Fibroblast of lung (primary cell): ENCODE results near the gene YARS2. TPM values are rescaled to one million over a fixed set of nuclear protein-coding genes. Genes with fewer than 3 reads are reported as not detected.
A peak's percentile ranks its signal among the peaks of the same experiment; 100 is the strongest.

Source experiments
- DNase-seq, 2 donors: peaks; one replicate each; pipeline versions ENCODE4 v3.0.0 to v3.0.0-alpha.2; 2010; ENCODE audit warnings: low read depth in 2 of 2
- H2AFZ ChIP-seq: 2 replicates; pipeline ENCODE4 v1.5.1; 2012; ENCODE audit warnings: low read length, control low read depth, inconsistent platforms
- H3K27ac ChIP-seq: 2 replicates; pipeline ENCODE4 v1.5.1; 2011; ENCODE audit warnings: low read length, control low read depth; ENCODE audit not compliant: insufficient read depth
- H3K27me3 ChIP-seq: 2 replicates; pipeline ENCODE4 v1.5.1; 2011; ENCODE audit warnings: mild to moderate bottlenecking, low read length; ENCODE audit not compliant: control insufficient read depth, insufficient read depth
- H3K36me3 ChIP-seq: 2 replicates; pipeline ENCODE4 v1.5.1; 2011; ENCODE audit warnings: low read length; ENCODE audit not compliant: control insufficient read depth, insufficient read depth
- H3K4me1 ChIP-seq: 2 replicates; pipeline ENCODE4 v1.5.1; 2011; ENCODE audit warnings: low read length; ENCODE audit not compliant: control insufficient read depth, insufficient read depth; ENCODE audit errors: extremely low read depth
- H3K4me2 ChIP-seq: 2 replicates; pipeline ENCODE4 v1.5.1; 2011; ENCODE audit warnings: low read length, control low read depth; ENCODE audit not compliant: insufficient read depth; ENCODE audit errors: extremely low read depth
- H3K4me3 ChIP-seq, 4 experiments: fragments of 200-600 bp in 1 of 4; sonication (generic) in 1 of 4; replicated peaks in 1 of 4; 2 replicates each; pipeline ENCODE4 v1.5.1; 2011 to 2016; ENCODE audit warnings: low read length in 4 of 4, low read depth in 3 of 4, mild to moderate bottlenecking in 3 of 4, control low read depth in 2 of 4, inconsistent platforms in 1 of 4, mixed read lengths in 1 of 4; ENCODE audit not compliant: insufficient read depth in 1 of 4; ENCODE audit errors: control extremely low read depth in 1 of 4
- H3K79me2 ChIP-seq: 2 replicates; pipeline ENCODE4 v1.5.1; 2012; ENCODE audit warnings: mild to moderate bottlenecking, low read length, inconsistent platforms; ENCODE audit not compliant: control insufficient read depth, insufficient read depth
- H3K9ac ChIP-seq: 2 replicates; pipeline ENCODE4 v1.5.1; 2011; ENCODE audit warnings: mild to moderate bottlenecking, low read length, control low read depth; ENCODE audit not compliant: insufficient read depth
- H3K9me3 ChIP-seq: 2 replicates; pipeline ENCODE4 v1.5.1; 2012; ENCODE audit warnings: low read depth, low read length; ENCODE audit not compliant: control insufficient read depth, insufficient read depth
- H4K20me1 ChIP-seq: 2 replicates; pipeline ENCODE4 v1.5.1; 2011; ENCODE audit warnings: low read length; ENCODE audit not compliant: control insufficient read depth, insufficient read depth; ENCODE audit errors: extremely low read depth
- EZH2 ChIP-seq: IDR thresholded peaks from 2 replicates; pipeline ENCODE4 v1.5.1; 2012; ENCODE audit warnings: low read length, control low read depth, mild to moderate bottlenecking; ENCODE audit errors: missing control alignments
- polyA plus RNA-seq, 2 donors: library from polyadenylated mRNA; depleted of rRNA in 1 of 2; stranded (reverse) in 1 of 2; unstranded in 1 of 2; fragments of >200 nt; gene quantifications; 2 replicates each; pipeline ENCODE4 v1.2.1, GENCODE V29; 2011 to 2012; ENCODE audit warnings: missing spikeins in 1 of 2
- total RNA-seq: library from RNA; depleted of rRNA; stranded (reverse); fragments of >200 nt; gene quantifications from 2 replicates; pipeline ENCODE4 v1.2.1, GENCODE V29; 2014
- TF ChIP-seq, protein P1 (sequence below), 2 donors: IDR thresholded peaks in 1 of 2; conservative IDR thresholded peaks in 1 of 2; 1 replicate in 1 of 2; 2 replicates in 1 of 2; pipeline ENCODE4 v1.5.1; 2011 to 2012; ENCODE audit warnings: low read length in 2 of 2, control low read depth in 1 of 2, inconsistent platforms in 1 of 2, low read depth in 1 of 2, mild to moderate bottlenecking in 1 of 2

The YARS2 gene
- total and polyA plus RNA-seq, 2 donors (not counting 1 experiment from before 2014, with no cell fraction given), result 17.8 to 27.1 TPM

DNA sequence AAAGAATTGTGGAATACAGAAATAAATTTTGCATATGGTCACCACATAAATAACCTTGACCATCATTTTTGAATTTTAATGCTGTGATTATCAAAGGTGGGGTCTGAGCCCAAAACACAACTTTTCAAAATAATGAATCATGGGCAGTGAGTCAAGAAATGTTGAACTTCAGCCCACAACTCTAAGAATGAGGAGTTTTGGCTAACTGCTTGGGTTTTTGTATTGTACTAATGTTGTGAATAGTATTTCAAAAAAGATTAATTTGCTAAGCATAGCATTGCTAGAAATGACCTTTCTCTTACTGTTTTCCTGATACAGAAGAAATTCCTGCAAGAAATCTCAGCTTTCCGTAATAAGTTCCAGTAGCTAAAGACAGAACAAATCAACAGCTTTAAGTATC, 24.4 kb upstream of the YARS2 start:
- H3K36me3 ChIP-seq, result no peaks in the 10 kb centered on the region
- H3K4me1 ChIP-seq, result no peaks in the 10 kb centered on the region
- TF ChIP-seq EZH2, result no peak
- TF ChIP-seq, protein P1, sequence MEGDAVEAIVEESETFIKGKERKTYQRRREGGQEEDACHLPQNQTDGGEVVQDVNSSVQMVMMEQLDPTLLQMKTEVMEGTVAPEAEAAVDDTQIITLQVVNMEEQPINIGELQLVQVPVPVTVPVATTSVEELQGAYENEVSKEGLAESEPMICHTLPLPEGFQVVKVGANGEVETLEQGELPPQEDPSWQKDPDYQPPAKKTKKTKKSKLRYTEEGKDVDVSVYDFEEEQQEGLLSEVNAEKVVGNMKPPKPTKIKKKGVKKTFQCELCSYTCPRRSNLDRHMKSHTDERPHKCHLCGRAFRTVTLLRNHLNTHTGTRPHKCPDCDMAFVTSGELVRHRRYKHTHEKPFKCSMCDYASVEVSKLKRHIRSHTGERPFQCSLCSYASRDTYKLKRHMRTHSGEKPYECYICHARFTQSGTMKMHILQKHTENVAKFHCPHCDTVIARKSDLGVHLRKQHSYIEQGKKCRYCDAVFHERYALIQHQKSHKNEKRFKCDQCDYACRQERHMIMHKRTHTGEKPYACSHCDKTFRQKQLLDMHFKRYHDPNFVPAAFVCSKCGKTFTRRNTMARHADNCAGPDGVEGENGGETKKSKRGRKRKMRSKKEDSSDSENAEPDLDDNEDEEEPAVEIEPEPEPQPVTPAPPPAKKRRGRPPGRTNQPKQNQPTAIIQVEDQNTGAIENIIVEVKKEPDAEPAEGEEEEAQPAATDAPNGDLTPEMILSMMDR (conservative IDR thresholded peaks at IDR 0.05 in 1 of 2, IDR thresholded peaks at IDR 0.05 in 1 of 2; ENCODE audit: low read depth in 1 of 2, low read length in 2 of 2), result no peak
- no peak overlapping the region for H3K9ac ChIP-seq
- no peaks in the 10 kb centered on the region for H3K79me2 ChIP-seq
- H3K4me2 ChIP-seq, result no peak overlapping the region
- no peak overlapping the region for H3K4me3 ChIP-seq
- no peaks in the 10 kb centered on the region for H4K20me1 ChIP-seq
- DNase-seq, result peak in 1 of 2 donors; percentile 57
- H3K9me3 ChIP-seq, result no peaks in the 10 kb centered on the region
- H3K27ac ChIP-seq, result no peak overlapping the region
- no peak overlapping the region for H2AFZ ChIP-seq
- H3K27me3 ChIP-seq, result no peaks in the 10 kb centered on the region

GRCh38 chr12:32777691-32778175, 22.0 kb upstream of the YARS2 start:
- no peak for TF ChIP-seq EZH2
- TF ChIP-seq, protein P1 (conservative IDR thresholded peaks at IDR 0.05 in 1 of 2, IDR thresholded peaks at IDR 0.05 in 1 of 2; ENCODE audit: low read depth in 1 of 2, low read length in 2 of 2), result no peak

DNA sequence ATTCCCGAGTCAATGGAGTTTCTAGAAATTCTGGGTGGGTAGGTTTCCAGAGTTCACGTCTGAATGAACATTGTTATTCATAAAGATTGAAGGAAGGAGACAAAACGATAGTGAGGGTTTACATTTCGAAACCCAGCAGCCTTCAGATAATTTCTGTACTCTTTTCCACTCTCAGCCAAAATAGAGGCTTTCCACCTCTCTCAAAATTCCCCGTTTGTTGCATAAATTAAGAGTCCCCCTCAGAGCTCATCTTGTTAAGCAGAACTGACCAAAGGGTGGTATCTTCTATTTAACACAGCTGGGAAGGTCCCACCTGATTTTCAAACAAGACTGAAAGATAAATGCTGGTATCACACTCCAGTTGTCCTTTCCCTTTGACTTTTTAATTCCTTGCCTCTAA, 21.5 kb upstream of the YARS2 start:
- Histone ChIP-seq H3K9me3 (no peaks in the 10 kb centered on the region), H2AFZ (no peak overlapping the region), H3K4me2 (no peak overlapping the region), H3K79me2 (no peaks in the 10 kb centered on the region), H3K4me3 (no peak overlapping the region), H4K20me1 (no peaks in the 10 kb centered on the region), H3K4me1 (no peaks in the 10 kb centered on the region), H3K9ac (no peak overlapping the region), H3K27me3 (no peaks in the 10 kb centered on the region), H3K27ac (no peak overlapping the region), H3K36me3 (no peaks in the 10 kb centered on the region)
- no peak for DNase-seq
- TF ChIP-seq, protein P1 (conservative IDR thresholded peaks at IDR 0.05 in 1 of 2, IDR thresholded peaks at IDR 0.05 in 1 of 2; ENCODE audit: low read depth in 1 of 2, low read length in 2 of 2), result no peak
- no peak for TF ChIP-seq EZH2

More at GRCh38 chr12:32777691-32778175, 22.0 kb upstream of the YARS2 start:
- H3K4me1 ChIP-seq, result no peaks in the 10 kb centered on the region
- no peak overlapping the region for H2AFZ ChIP-seq
- H3K4me3 ChIP-seq, result no peak overlapping the region
- no peak overlapping the region for H3K4me2 ChIP-seq
- no peak overlapping the region for H3K27ac ChIP-seq
- H3K27me3 ChIP-seq, result no peaks in the 10 kb centered on the region
- H4K20me1 ChIP-seq, result no peaks in the 10 kb centered on the region
- no peak overlapping the region for H3K9ac ChIP-seq
- no peaks in the 10 kb centered on the region for H3K36me3 ChIP-seq
- DNase-seq, result no peak
- H3K9me3 ChIP-seq, result no peaks in the 10 kb centered on the region
- no peaks in the 10 kb centered on the region for H3K79me2 ChIP-seq
